Left lobe of liver (tissue), 2 donors: ENCODE data around the gene MLANA. TPM values are rescaled to one million over a fixed set of nuclear protein-coding genes. Genes with fewer than 3 reads are reported as not detected.
A peak's percentile ranks its signal among the peaks of the same experiment; 100 is the strongest.

Source experiments
- ATAC-seq: fragments of 200-7000 bp; cut with Tn5 transposase; one replicate; pipeline ENCODE4 v1.9.1; 2020; ENCODE audit warnings: mild to moderate bottlenecking, moderate library complexity
- DNase-seq: peaks from one replicate; pipeline ENCODE4 v3.0.0-alpha.2; 2020; ENCODE audit warnings: low spot score
- total RNA-seq: library from RNA; stranded (reverse); gene quantifications from one replicate; pipeline ENCODE4 v1.2.1, GENCODE V29; 2021
- donor health status: DM: no; HTN: no; CAD: no; lungs with moderate emphysema.
- donor health status: DM: no; HTN: yes; CAD: no.

MLANA gene
- total RNA-seq, 1 donor from 2014 or later = not detected

- DNase-seq = no peak
- ATAC-seq = no peak
These were observed 7.2 kb downstream of the MLANA start for GRCh38 chr9:5897851-5898250.

GRCh38 chr9:5899292-5899691 lies 8.6 kb downstream of the MLANA start:
- DNase-seq (no peak), ATAC-seq (no peak)

GRCh38 chr9:5900622-5901021 lies 9.9 kb downstream of the MLANA start:
- ATAC-seq (no peak), DNase-seq (no peak)

GRCh38 chr9:5902377-5902776 lies 11.7 kb downstream of the MLANA start:
- DNase-seq (no peak), ATAC-seq (no peak)

DNA sequence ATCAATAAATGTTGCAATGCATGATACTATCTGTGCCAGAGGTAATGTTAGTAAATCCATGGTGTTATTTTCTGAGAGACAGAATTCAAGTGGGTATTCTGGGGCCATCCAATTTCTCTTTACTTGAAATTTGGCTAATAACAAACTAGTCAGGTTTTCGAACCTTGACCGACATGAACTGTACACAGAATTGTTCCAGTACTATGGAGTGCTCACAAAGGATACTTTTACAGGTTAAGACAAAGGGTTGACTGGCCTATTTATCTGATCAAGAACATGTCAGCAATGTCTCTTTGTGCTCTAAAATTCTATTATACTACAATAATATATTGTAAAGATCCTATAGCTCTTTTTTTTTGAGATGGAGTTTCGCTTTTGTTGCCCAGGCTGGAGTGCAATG lies 18.2 kb downstream of the MLANA start:
- peak; percentile 50 for ATAC-seq
- DNase-seq = no peak

GRCh38 chr9:5909976-5910375 lies 19.3 kb downstream of the MLANA start:
- DNase-seq (no peak), ATAC-seq (no peak)

DNA sequence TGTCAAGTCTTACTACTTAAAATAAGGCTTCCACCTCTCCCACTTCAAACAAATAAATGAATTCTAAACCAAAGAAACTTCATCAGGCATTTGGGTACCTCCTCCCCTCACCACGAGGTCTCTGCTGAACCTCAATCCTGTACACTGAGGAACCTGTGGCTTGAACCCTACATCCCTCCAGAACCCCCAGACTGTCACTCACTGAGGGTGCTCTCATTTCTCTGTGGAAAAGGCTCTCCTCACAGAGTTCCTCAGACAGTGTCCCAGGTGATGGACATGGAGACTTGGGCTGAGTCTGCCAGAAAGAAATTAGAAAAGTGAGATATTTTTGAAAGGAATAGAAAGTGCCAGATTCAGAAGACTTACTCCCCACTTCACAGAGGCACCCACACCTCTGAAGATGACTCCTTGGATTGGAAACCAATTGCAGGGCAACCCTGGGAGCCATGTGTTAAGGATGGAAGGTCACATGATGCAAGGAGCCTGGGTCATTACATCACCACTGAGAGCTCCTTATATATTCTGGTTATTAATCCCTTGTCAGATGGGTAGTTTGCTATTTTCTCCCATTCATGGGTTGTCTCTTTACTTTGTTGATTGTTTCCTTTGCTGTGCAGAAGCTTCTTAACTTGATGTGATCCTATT lies 19.8 kb downstream of the MLANA start:
- no peak for ATAC-seq
- no peak for DNase-seq

GRCh38 chr9:5915438-5915837 lies 24.7 kb downstream of the MLANA start:
- ATAC-seq (no peak), DNase-seq (no peak)

DNA sequence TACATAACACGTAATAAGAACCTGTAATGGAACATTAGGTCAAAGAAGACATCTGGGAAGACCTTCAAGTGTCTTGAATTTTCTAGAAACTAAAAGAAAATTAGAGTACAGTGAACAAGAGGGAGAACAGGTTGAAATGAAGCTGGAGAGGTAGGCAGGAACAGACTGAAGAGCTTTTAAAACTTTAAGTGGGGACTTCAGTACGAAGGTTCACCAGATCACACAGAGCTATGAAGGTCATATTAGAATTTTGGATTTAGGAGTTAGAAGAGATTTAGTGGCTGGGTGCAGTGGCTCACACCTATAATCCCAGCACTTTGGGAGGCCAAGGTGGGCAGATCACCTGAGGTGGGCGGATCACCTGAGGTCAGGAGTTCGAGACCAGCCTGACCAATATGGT lies 26.6 kb downstream of the MLANA start:
- ATAC-seq = no peak
- no peak for DNase-seq

GRCh38 chr9:5917888-5918287 lies 27.2 kb downstream of the MLANA start:
- DNase-seq (no peak), ATAC-seq (no peak)

DNA sequence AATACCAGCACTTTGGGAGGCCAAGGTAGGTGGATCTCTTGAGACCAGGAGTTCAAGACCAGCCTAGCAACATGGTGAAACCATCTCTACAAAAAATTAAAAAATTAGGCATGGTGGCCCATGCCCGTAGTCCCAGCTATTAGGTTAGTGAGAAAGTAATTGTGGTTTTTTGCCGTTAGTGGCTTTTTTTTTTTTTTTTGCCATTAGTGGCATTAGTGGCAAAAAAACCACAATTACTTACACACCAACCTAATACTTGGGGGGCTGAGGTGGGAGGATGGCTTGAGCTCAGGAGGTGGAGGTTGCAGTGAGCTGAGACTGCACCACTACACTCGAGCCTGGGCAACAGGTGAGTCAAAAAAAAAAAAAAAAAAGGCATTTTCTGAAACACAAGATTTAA lies 27.8 kb downstream of the MLANA start:
- DNase-seq (no peak), ATAC-seq (no peak)

GRCh38 chr9:5920860-5921328 lies 30.2 kb downstream of the MLANA start:
- ATAC-seq = no peak

DNA sequence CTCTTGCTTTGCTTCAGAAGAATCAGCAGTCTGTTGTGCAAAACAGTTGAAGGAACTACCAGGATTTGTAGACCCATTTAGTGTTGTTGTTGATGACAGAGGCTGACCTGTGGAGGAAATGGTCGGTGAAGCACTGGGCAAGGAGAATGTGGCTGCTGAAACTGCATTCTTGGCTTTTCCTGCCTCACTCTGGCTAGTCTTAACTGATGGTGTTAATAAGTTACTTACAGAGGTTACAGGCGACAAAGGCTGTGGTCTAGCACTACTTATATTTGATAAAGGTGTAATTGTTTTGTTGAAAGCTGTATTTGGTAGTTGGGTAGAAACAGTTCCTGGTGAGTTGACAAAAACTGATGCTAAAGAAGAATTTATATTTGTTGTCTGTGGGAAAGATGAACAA lies 31.5 kb downstream of the MLANA start:
- DNase-seq (no peak), ATAC-seq (peak; percentile 29)

More at GRCh38 chr9:5920860-5921328, 30.2 kb downstream of the MLANA start:
- no peak for DNase-seq

DNA sequence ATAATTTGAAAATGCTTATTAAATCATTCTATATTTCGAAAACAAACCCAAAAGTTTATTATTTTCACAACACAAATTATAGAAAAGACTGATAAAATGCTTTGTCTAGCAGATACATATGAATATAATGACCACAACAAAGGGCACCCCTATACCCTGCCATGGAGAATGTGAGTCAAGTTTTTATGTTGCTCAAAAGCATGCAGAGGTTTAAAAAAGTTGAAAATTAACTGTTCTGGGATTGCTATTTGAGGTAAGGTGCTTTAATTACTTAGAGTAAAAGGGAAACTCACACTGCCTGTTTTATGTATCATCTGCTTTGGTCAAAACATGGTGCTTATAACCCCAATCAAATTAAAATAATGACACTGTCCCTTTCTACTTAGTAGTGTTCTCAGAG lies 41.0 kb downstream of the MLANA start:
- no peak for ATAC-seq
- no peak for DNase-seq

- ATAC-seq (peak; percentile 77), DNase-seq (no peak)
These were observed 47.8 kb downstream of the MLANA start for GRCh38 chr9:5938449-5938848.

- DNase-seq (no peak), ATAC-seq (peak; percentile 77)
These were observed 48.8 kb downstream of the MLANA start for GRCh38 chr9:5939530-5939929.

DNA sequence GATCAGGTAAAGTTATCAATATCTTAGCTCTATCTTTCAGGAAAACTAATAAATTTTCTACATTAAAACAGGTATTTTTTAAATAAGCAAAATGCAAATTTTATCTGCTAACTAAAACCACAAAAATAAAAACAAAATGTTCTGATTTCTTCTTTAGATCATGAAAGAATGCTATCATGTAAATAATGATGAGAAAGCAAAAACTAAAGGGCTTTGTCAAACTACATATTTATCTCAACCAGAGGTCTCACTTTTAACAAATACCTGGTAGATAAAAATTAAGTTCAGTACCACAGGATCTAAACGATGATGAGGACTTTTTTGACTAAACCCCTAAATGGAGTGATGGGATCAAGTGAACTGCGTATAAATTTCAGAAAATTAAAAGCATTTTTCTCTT lies 50.5 kb downstream of the MLANA start:
- ATAC-seq (no peak), DNase-seq (no peak)

GRCh38 chr9:5945112-5945511 lies 54.4 kb downstream of the MLANA start:
- ATAC-seq = no peak
- no peak for DNase-seq

DNA sequence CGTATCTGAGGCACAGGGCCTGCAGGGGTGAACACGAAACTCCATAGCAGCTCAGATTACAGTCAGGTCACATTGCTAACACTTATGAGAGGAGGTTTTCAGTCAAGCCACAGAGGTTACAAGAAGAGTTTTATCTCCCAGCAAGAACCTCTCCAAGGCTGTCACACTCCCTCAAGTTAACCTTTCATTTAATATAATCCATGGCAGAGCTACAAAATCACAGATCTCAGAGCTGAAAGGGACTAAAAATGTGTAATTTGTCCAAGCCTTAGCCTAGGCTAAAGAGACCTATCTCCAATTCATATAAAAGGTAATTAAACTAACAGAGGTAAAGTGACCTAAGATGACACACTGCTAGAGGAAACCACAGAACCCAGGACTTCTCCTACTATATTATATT lies 57.2 kb downstream of the MLANA start:
- no peak for ATAC-seq
- DNase-seq = no peak

- no peak for DNase-seq
- ATAC-seq = peak; percentile 89
These were observed 58.5 kb downstream of the MLANA start for GRCh38 chr9:5949103-5949699.

DNA sequence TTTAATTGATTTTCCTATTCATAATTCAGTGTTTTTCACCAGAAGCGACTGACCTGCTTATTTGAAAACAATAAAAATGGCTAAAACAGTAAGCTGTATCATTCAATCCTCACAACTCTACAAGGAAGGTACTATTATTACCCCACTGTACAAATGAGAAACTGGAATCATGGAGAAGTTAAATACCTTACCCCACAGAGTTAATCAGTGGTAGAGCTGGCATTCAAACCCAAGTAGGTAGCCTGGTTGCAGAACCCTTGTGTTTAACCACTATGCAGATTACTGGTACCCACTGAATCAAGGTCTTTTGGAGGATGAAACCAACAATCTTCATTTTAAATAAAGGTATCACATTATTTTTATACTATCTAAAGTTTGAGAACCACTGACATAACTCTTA lies 59.6 kb downstream of the MLANA start:
- ATAC-seq (no peak), DNase-seq (no peak)

DNA sequence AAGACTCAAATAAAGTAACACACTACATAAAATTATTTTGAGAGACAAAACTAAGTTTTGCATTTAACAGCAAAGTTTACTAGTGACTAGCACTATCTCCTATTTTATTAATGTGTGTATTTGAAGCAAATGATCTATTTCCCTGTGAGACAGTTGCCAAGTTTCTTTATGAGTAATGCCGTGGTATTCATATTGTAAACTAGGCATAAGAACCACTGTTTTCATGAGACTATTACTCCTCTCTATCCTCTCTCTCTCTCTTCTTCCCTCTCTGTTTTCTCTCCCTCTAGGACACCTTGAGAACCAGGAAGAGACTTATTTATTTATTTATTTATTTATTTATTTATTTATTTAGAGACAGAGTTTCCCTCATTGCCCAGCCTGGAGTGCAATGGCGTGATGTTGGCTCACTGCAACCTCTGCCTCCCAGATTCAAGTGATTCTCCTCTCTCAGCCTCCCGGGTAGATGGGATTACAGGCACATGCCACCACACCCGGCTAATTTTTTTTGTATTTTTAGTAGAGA lies 61.1 kb downstream of the MLANA start:
- ATAC-seq (no peak), DNase-seq (no peak)
